ENCODE results near the gene CAMSAP3.

The CAMSAP3 gene

GRCh38 chr19:7550987-7551761 is 44.5 kb upstream of the CAMSAP3 start:
- peak; percentile 82 for DNase-seq
- H3K36me3 ChIP-seq, result no peaks in the 10 kb centered on the region
- H3K9me3 ChIP-seq, result no peaks in the 10 kb centered on the region
- no peaks in the 10 kb centered on the region for H3K4me1 ChIP-seq
- H3K4me3 ChIP-seq (ENCODE audit: low read depth, low read length), result peak overlapping the region; percentile 31
- H3K27me3 ChIP-seq, result no peaks in the 10 kb centered on the region
- no peak for TF ChIP-seq CTCF (IDR thresholded peaks at IDR 0.05; ENCODE audit: low read depth, low read length)

GRCh38 chr19:7552781-7553180 is 42.9 kb upstream of the CAMSAP3 start:
- H3K4me3 ChIP-seq (ENCODE audit: low read depth, low read length), result no peak overlapping the region
- DNase-seq, result no peak
- H3K27me3 ChIP-seq, result no peaks in the 10 kb centered on the region
- H3K9me3 ChIP-seq, result no peaks in the 10 kb centered on the region
- no peaks in the 10 kb centered on the region for H3K4me1 ChIP-seq
- TF ChIP-seq CTCF (IDR thresholded peaks at IDR 0.05; ENCODE audit: low read depth, low read length), result no peak
- peaks cover 8% of the 10 kb centered on the region for H3K36me3 ChIP-seq

DNA sequence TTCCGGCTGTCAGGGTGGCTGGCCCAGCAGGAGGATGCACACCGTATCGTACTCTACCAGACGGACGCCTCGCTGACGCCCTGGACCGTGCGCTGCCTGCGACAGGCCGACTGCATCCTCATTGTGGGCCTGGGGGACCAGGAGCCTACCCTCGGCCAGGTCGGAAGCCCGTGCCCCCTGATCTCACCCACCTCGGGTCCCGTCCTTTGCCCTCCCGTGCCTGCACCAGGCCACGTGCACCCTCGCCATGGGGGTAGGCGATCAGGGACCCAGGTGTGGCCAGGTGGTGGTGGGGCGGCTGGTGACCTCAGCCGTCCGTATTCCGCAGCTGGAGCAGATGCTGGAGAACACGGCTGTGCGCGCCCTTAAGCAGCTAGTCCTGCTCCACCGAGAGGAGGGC is 41.1 kb upstream of the CAMSAP3 start:
- Histone ChIP-seq H3K27me3 (no peaks in the 10 kb centered on the region), H3K36me3 (peaks cover 10% of the 10 kb centered on the region), H3K4me3 (ENCODE audit: low read depth, low read length) (no peak overlapping the region), H3K4me1 (no peaks in the 10 kb centered on the region), H3K9me3 (no peaks in the 10 kb centered on the region)
- TF ChIP-seq CTCF (IDR thresholded peaks at IDR 0.05; ENCODE audit: low read depth, low read length), result no peak
- no peak for DNase-seq

- peak; percentile 58 for DNase-seq
- no peaks in the 10 kb centered on the region for H3K27me3 ChIP-seq
- no peak overlapping the region for H3K4me3 ChIP-seq (ENCODE audit: low read depth, low read length)
- no peaks in the 10 kb centered on the region for H3K4me1 ChIP-seq
- no peak for TF ChIP-seq CTCF (IDR thresholded peaks at IDR 0.05; ENCODE audit: low read depth, low read length)
- no peaks in the 10 kb centered on the region for H3K9me3 ChIP-seq
- H3K36me3 ChIP-seq, result peaks cover 10% of the 10 kb centered on the region
Measured at GRCh38 chr19:7554990-7555864, 40.4 kb upstream of the CAMSAP3 start.

DNA sequence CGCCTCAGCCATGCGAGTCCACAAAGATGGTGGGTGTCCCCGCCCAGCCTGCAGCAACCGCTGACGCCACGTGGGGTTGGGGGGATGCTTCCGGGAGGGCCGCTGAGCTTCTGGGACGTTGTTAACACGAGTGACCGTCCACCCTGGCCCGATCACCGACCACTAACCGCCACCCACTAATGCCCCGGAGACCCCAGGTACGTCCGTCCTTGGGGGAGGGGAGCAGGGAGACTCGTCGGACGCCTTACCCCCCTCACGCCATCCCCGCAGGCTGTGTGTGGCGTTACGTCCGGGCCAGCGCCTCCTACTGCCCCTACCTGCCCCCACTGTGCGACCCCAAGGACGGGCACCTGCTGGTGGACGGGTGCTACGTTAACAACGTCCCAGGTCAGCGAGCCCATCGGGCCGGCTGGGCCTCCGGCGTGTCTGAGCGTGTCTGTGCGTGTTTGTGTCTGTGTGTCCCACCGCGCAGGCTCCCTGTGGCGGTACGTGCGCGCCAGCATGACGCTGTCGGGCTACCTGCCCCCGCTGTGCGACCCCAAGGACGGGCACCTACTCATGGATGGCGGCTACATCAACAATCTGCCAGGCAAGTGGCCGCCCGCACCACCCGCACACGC is 38.9 kb upstream of the CAMSAP3 start:
- Histone ChIP-seq H3K4me1 (no peaks in the 10 kb centered on the region), H3K9me3 (no peaks in the 10 kb centered on the region), H3K36me3 (peaks cover 10% of the 10 kb centered on the region), H3K4me3 (ENCODE audit: low read depth, low read length) (no peak overlapping the region), H3K27me3 (no peaks in the 10 kb centered on the region)
- DNase-seq, result no peak
- no peak for TF ChIP-seq CTCF (IDR thresholded peaks at IDR 0.05; ENCODE audit: low read depth, low read length)
